HL-60 (cell line): Measurements from ENCODE around the gene MBNL3.

ENCODE experiments used
- DNase-seq, 2 experiments: peaks; one replicate each; pipeline ENCODE4 v3.0.0-alpha.2; 2010 to 2020; ENCODE audit warnings: low read depth in 1 of 2, low spot score in 1 of 2
- H3K27ac ChIP-seq: fragments of 250-450 bp; sonication (Bioruptor Pico); replicated peaks from 2 replicates; pipeline ENCODE4 v1.5.1; 2020; ENCODE audit warnings: mild to moderate bottlenecking, moderate library complexity
- H3K27me3 ChIP-seq: fragments of 250-450 bp; sonication (Bioruptor Pico); 2 replicates; pipeline ENCODE4 v1.5.1; 2021; ENCODE audit warnings: mild to moderate bottlenecking, moderate library complexity; ENCODE audit not compliant: insufficient read depth, poor library complexity, severe bottlenecking
- H3K4me3 ChIP-seq: replicated peaks from 2 replicates; pipeline ENCODE4 v1.5.1; 2011; ENCODE audit warnings: mild to moderate bottlenecking, control low read depth, low read length; ENCODE audit not compliant: insufficient read depth
- GABPA ChIP-seq: IDR thresholded peaks from 2 replicates; pipeline ENCODE4 v1.6.1; 2012; ENCODE audit warnings: low read depth
- POLR2AphosphoS5 ChIP-seq: IDR thresholded peaks from 2 replicates; pipeline ENCODE4 v1.6.1; 2012; ENCODE audit warnings: low read depth
- SPI1 ChIP-seq: IDR thresholded peaks from 2 replicates; pipeline ENCODE4 v1.6.1; 2012; ENCODE audit warnings: low read depth, mild to moderate bottlenecking, borderline replicate concordance
- TF ChIP-seq, protein P1 (sequence below): IDR thresholded peaks from 2 replicates; pipeline ENCODE4 v1.6.1; 2012; ENCODE audit warnings: low read depth; ENCODE audit not compliant: insufficient replicate concordance
- TF ChIP-seq, protein P2 (sequence below): IDR thresholded peaks from one replicate; pipeline ENCODE4 v1.5.1; 2011; ENCODE audit warnings: low read length, control low read depth, inconsistent platforms; ENCODE audit not compliant: insufficient read depth

The MBNL3 gene

GRCh38 chrX:132378281-132378680, 110.6 kb downstream of the MBNL3 start:
- Histone ChIP-seq H3K4me3 (no peak overlapping the region), H3K27me3 (peaks cover 2% of the 10 kb centered on the region), H3K27ac (no peak overlapping the region)
- TF ChIP-seq GABPA (no peak), SPI1 (no peak)
- TF ChIP-seq, protein P1, sequence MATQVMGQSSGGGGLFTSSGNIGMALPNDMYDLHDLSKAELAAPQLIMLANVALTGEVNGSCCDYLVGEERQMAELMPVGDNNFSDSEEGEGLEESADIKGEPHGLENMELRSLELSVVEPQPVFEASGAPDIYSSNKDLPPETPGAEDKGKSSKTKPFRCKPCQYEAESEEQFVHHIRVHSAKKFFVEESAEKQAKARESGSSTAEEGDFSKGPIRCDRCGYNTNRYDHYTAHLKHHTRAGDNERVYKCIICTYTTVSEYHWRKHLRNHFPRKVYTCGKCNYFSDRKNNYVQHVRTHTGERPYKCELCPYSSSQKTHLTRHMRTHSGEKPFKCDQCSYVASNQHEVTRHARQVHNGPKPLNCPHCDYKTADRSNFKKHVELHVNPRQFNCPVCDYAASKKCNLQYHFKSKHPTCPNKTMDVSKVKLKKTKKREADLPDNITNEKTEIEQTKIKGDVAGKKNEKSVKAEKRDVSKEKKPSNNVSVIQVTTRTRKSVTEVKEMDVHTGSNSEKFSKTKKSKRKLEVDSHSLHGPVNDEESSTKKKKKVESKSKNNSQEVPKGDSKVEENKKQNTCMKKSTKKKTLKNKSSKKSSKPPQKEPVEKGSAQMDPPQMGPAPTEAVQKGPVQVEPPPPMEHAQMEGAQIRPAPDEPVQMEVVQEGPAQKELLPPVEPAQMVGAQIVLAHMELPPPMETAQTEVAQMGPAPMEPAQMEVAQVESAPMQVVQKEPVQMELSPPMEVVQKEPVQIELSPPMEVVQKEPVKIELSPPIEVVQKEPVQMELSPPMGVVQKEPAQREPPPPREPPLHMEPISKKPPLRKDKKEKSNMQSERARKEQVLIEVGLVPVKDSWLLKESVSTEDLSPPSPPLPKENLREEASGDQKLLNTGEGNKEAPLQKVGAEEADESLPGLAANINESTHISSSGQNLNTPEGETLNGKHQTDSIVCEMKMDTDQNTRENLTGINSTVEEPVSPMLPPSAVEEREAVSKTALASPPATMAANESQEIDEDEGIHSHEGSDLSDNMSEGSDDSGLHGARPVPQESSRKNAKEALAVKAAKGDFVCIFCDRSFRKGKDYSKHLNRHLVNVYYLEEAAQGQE = no peak
- TF ChIP-seq, protein P2, sequence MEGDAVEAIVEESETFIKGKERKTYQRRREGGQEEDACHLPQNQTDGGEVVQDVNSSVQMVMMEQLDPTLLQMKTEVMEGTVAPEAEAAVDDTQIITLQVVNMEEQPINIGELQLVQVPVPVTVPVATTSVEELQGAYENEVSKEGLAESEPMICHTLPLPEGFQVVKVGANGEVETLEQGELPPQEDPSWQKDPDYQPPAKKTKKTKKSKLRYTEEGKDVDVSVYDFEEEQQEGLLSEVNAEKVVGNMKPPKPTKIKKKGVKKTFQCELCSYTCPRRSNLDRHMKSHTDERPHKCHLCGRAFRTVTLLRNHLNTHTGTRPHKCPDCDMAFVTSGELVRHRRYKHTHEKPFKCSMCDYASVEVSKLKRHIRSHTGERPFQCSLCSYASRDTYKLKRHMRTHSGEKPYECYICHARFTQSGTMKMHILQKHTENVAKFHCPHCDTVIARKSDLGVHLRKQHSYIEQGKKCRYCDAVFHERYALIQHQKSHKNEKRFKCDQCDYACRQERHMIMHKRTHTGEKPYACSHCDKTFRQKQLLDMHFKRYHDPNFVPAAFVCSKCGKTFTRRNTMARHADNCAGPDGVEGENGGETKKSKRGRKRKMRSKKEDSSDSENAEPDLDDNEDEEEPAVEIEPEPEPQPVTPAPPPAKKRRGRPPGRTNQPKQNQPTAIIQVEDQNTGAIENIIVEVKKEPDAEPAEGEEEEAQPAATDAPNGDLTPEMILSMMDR = no peak
- DNase-seq = no peak

- TF ChIP-seq GABPA = no peak
- TF ChIP-seq, protein P1 = no peak
- no peak for TF ChIP-seq POLR2AphosphoS5
- Histone ChIP-seq H3K27me3 (peaks cover 2% of the 10 kb centered on the region), H3K27ac (no peak overlapping the region), H3K4me3 (no peak overlapping the region)
- no peak for DNase-seq
These were observed 112.9 kb downstream of the MBNL3 start for GRCh38 chrX:132375941-132376340.

- peaks cover 2% of the 10 kb centered on the region for H3K27me3 ChIP-seq
- no peak overlapping the region for H3K4me3 ChIP-seq
- H3K27ac ChIP-seq = no peak overlapping the region
- no peak for DNase-seq
- TF ChIP-seq POLR2AphosphoS5 = no peak
- no peak for TF ChIP-seq SPI1
These were observed 115.2 kb downstream of the MBNL3 start for GRCh38 chrX:132373610-132374009.

DNA sequence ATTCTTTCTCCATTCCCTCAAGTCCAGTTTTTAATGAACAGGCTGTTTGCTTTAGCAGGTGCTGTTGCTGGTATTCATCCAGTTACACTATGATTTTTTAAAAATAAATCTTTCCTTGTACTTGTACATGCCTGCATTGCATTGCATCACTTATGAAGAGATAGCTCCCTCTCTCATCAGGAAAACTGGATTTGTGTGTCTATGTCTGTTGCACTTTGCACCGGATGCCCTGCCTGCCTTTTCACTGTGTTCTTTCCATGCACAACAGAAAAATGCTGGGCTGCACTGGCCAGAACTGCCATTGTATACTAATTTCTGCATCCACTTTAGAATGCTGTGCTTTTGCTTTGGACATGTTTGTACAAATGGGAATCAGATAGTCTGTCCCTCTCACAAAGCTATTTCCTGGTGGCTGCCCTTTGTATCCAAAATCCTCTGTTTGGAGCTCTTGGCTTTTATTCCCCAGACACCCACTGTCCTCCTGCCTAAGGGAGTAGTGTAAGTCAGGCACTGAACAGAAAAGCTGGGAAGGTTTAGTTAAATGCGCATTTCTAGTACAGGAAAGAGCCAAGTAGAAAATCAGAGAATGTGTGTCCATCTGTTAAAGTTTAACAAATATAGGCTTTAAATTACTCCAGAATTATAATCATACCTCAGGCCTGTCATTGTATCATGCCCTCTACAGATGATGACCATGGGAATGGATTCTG, 119.1 kb downstream of the MBNL3 start:
- TF ChIP-seq POLR2AphosphoS5 (no peak), GABPA (no peak), SPI1 (no peak)
- TF ChIP-seq, protein P1 = no peak
- TF ChIP-seq, protein P2 = no peak
- H3K27me3 ChIP-seq = no peaks in the 10 kb centered on the region
- H3K4me3 ChIP-seq = no peak overlapping the region

More for the DNA sequence above, 119.1 kb downstream of the MBNL3 start:
- no peak overlapping the region for H3K27ac ChIP-seq
- DNase-seq = no peak
